SKM-1 (cell line): ENCODE measurements around the gene DOK7.
"Not testable (repeated sequence)": the region's sequence is repeated elsewhere in the genome, so short reads cannot be mapped to it uniquely, and the experiment has no call there.

Experiments used
- DNase-seq: peaks from one replicate; lab custom pipeline; 2025; ENCODE audit not compliant: unreplicated experiment; lab: John Stamatoyannopoulos, UW

The DOK7 gene

DNA sequence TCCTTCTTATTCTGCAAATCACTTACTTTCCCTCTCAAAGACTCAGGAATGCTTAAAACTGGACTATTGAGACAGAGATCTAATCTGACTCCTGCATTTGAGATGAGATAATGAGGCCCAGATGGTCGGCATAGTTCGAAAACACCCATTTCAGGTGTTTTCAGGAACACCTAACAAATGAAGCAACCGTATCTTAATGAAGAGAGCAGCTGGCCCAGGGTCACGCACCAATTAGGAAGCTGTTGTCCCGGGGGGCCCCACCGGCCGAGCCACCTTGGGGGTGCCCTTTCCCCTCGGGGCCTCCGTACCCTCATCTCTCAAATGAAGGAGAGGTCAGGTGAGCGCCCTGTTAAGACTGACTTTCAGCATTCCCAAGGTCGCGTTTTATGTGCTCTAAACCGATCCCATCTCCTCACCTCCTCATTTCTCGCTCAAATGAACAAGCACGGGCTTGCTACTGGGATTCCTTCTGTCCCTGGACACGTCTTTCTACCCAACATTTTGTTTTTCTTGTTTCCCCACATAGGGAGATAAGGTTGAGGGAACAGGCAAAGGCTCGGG, 68.3 kb downstream of the DOK7 start:
- no peak for DNase-seq

DNA sequence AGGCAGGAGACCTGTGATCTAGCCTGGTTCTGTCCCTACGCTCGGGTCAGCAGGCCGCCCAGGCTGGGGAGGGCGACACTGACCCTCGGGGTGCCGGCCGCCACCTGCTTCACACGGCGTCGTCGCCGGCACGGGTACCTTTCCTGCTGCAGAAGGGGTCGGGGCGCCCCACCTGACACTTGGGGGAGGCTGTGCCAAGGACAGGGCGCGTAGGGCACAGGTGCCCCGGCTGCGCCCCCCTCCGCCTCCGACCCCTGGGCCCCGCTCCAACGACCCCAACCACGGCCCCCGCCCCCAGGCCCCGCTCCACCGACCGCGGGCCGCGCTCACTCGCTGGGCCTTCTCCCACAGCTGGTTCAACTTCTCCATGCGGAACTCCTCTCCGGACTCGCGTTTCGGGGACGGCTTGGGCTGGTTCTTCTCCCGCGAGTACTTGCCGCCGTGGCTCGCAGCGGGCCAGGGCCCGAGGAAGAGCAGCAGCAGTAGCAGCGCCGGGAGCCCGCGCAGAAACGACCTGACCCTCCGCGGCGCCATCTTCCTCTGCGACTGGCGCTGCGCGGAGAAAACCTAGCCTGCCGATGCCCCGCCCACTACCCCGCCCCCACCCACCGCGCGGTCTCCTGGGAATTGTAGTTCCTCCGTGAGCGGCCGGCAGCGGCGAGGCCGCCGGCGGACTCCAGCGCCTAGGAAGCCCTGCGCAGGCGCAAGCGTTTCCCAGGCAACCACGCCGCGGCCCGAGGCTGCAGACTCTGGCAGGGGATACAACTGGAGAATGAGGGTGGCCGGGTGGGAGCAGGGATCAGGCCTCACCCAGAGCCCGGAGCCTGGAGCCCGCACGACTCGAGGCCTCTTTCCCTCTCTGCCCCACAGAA, 69.0 kb downstream of the DOK7 start, which contains the start of gene LRPAP1:
TSS of gene LRPAP1 (minus strand) at position 544 of the 872 bp plus-strand sequence. CDS start at position 534, 10 bp downstream.
- peak; percentile 89 for DNase-seq

DNA sequence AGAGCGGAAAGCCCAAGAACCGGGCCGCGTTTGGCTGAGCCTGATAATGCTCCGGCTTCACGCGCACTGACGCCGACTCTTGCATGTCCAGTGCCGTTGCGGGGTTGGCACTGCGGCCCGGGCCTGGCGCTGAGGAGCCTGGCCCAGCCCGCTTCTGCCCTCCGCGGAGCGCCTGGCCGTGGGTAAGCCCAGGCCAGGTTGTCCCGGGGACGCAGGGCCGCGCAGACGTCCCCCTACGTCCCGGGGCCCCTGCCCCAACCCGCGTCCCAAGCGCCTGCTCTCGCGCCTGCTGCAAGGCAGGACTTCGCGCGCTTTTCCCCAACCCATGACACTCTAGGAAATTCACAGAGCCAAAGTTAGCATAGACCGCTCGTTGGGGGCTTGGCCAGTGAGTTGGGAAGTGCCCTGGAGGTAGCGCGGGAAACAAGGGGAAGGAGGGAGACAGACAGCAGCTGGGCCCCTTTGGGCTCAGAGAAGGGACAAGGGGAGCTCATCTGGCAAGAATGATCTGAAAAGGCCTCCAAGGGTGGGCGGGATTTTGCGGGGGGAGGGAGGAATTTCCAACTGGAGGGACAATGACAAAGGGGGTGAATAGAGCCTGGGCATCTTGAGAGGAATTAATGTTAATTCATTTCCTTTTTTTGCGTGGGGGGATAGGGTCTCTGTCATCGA, 69.8 kb downstream of the DOK7 start:
- DNase-seq, result no peak

DNA sequence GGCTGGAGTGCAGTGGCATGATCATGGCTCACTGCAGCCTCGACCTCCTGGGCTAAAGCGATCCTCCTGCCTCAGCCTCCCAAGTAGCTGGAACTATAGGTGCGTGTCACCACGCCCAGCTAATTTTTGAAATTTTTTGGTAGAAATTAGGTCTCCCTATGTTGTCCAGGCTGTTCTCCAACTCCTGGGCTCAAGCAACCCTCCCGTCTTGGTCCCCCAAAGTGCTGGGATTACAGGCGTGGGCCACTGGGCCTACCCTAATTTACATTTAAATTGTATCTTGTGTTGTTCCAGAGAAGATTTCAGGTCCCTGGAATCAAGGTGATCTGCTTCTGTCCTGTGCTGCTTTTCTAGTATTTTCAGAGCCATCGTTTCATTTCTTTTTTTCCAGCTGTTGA, 70.3 kb downstream of the DOK7 start:
- no peak for DNase-seq

DNA sequence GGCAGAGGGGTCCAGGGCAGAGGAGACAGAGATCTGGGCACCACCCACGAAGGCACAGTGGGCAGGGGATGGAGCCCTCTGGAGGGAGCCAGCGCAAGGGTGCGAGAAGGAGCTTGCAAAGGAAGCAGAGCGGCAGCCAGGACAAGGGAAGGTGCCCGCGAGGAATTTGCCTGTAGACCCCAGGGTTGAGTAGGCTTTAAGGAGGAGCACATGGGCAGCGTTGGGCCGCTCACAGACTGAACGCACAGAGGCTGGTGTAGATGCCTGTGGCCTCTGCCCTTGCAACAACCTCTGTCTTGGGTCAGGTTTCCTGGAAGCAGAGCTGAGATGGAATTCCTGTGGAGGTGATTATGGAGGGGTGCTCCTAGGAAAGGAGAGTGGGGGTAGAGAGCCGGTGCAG, 72.7 kb downstream of the DOK7 start:
- DNase-seq, result not testable (repeated sequence)

DNA sequence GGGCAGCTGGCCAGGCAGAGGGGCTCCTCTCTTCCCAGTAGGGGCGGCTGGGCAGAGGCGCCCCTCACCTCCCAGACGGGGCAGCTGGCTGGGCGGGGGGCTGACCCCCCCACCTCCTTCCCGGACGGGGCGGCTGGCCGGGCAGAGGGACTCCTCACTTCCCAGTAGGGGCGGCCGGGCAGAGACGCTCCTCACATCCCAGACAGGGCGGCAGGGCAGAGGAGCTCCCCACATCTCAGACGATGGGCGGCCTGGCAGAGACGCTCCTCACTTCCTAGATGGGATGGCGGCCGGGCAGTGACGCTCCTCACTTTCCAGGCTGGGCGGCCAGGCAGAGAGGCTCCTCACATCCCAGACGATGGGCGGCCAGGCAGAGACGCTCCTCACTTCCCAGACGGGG, 75.8 kb downstream of the DOK7 start:
- not testable (repeated sequence) for DNase-seq

DNA sequence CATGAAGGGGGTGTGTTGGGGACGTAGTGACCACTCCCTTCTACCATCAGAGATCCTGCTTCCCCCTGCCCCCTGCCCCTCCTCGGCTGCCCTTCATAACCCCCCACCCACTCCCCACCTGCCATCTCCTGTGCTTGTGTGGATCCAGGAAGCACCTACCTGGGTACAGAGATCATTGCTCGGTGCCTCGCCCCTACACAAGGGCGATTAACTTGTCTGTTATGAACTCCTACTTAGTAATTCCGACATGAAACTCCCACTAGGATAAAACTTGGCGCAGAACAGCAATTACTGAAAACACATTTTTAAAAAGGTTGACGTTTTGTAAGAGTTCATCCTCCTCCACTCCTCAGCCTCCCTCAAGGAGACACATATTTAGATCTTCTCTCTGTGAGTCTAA, 80.3 kb downstream of the DOK7 start:
- DNase-seq, result not testable (repeated sequence)
